ENCODE measurements around the gene SDHA. TPM values are rescaled to one million over a fixed set of nuclear protein-coding genes. Genes with fewer than 3 reads are reported as not detected.

SDHA gene
- total and polyA plus RNA-seq, 2 of the 13 experiments (the other 11 are each of a cell fraction or from before 2014, with no cell fraction given) = 185 to 240 TPM

- no peak overlapping the region for H2AFZ ChIP-seq (ENCODE audit: low read length)
- in situ Hi-C loops (cut with HindIII; ENCODE audit: extremely low pct_ligation_motif_present, low pct_unique_long_range_greater_than_20kb) = no loop called here
- no peak for ATAC-seq
- TF ChIP-seq ZNF205 (CRISPR knock-in tag; IDR thresholded peaks at IDR 0.05) (no peak), ETV6 (CRISPR knock-in tag; conservative IDR thresholded peaks at IDR 0.05) (no peak), HNRNPL (IDR thresholded peaks at IDR 0.05; ENCODE audit: low read depth, low read length) (no peak), ZBTB4 (CRISPR knock-in tag; IDR thresholded peaks at IDR 0.05; ENCODE audit: borderline replicate concordance) (no peak), ZNF768 (CRISPR knock-in tag; IDR thresholded peaks at IDR 0.05) (no peak), RBFOX2 (IDR thresholded peaks at IDR 0.05; ENCODE audit: low read depth, low read length) (no peak), SIX1 (CRISPR knock-in tag; IDR thresholded peaks at IDR 0.05; ENCODE audit: borderline replicate concordance) (no peak), ZNF282 (IDR thresholded peaks at IDR 0.05; ENCODE audit: partially characterized antibody) (peak; percentile 72), ZNF446 (CRISPR knock-in tag; IDR thresholded peaks at IDR 0.05) (no peak), IKZF5 (CRISPR knock-in tag; IDR thresholded peaks at IDR 0.05) (no peak), BATF2 (CRISPR knock-in tag; IDR thresholded peaks at IDR 0.05) (no peak), MNT (IDR thresholded peaks at IDR 0.05) (peak; percentile 81), DNMT3B (CRISPR knock-in tag; conservative IDR thresholded peaks at IDR 0.05) (no peak), ZBTB39 (CRISPR knock-in tag; IDR thresholded peaks at IDR 0.05) (no peak)
These were observed 27.6 kb upstream of the SDHA start for GRCh38 chr5:190366-191035.

More at GRCh38 chr5:190366-191035, 27.6 kb upstream of the SDHA start:
- no peaks in the 10 kb centered on the region for H3K79me2 ChIP-seq (ENCODE audit: insufficient read depth, low read length)
- no peak overlapping the region for H3K9ac ChIP-seq (ENCODE audit: insufficient read depth, low read depth, low read length)
- H3K9me3 ChIP-seq (ENCODE audit: low read length) = no peaks in the 10 kb centered on the region
- no peaks in the 10 kb centered on the region for H3K36me3 ChIP-seq (replicated peaks in 1 of 2; ENCODE audit: control insufficient read depth in 1 of 2, insufficient read depth in 2 of 2, low read length in 2 of 2)
- H3K4me2 ChIP-seq (ENCODE audit: low read depth, low read length) = no peak overlapping the region
- H3K27me3 ChIP-seq (ENCODE audit: control insufficient read depth in 1 of 2, insufficient read depth in 2 of 2, low read length in 2 of 2) = peaks cover 0 to 15% of the 10 kb centered on the region in 2 experiments; a peak in 1 of 5 replicates
- no peak overlapping the region for H3K4me3 ChIP-seq (replicated peaks in 1 of 3; ENCODE audit: insufficient read depth in 1 of 3, low read depth in 2 of 3, low read length in 3 of 3)
- FAIRE-seq = no peak
- WGBS (ENCODE audit: low lambda C conversion rate) = 36% methylated on average over 12 of the region's 16 CpGs
- no TSS peak for BruUV-seq (replicated peaks)
- intact Hi-C loops (cut with micrococcal nuclease; ENCODE audit: unreplicated experiment) = no loop called here
- CTCF ChIA-PET (ENCODE audit: low intra/inter-chr PET ratio, low total read pairs) = no interaction called here
- no peaks in the 10 kb centered on the region for H4K20me1 ChIP-seq (ENCODE audit: insufficient read depth, low read length)
- POLR2A ChIA-PET = no interaction called here
- no peak overlapping the region for H3K27ac ChIP-seq (ENCODE audit: extremely low read length, insufficient read depth, low read length)
- peaks cover 23% of the 10 kb centered on the region for H3K4me1 ChIP-seq (ENCODE audit: insufficient read depth, low read length)
- DNase-seq (ENCODE audit: low spot score) = no peak
